Measurements from ENCODE around the gene AHR.

GRCh38 chr7:17307000-17307399 lies 8.5 kb downstream of the AHR start:
- TF ChIP-seq, protein P1, sequence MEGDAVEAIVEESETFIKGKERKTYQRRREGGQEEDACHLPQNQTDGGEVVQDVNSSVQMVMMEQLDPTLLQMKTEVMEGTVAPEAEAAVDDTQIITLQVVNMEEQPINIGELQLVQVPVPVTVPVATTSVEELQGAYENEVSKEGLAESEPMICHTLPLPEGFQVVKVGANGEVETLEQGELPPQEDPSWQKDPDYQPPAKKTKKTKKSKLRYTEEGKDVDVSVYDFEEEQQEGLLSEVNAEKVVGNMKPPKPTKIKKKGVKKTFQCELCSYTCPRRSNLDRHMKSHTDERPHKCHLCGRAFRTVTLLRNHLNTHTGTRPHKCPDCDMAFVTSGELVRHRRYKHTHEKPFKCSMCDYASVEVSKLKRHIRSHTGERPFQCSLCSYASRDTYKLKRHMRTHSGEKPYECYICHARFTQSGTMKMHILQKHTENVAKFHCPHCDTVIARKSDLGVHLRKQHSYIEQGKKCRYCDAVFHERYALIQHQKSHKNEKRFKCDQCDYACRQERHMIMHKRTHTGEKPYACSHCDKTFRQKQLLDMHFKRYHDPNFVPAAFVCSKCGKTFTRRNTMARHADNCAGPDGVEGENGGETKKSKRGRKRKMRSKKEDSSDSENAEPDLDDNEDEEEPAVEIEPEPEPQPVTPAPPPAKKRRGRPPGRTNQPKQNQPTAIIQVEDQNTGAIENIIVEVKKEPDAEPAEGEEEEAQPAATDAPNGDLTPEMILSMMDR (IDR thresholded peaks at IDR 0.05), result no peak
- no peak for TF ChIP-seq EZH2 (IDR thresholded peaks at IDR 0.05; ENCODE audit: borderline replicate concordance, insufficient read depth, low read depth, low read length, poor library complexity, severe bottlenecking)
